ENCODE results near the gene FAM136A.
"Not testable (repeated sequence)": the region's sequence is repeated elsewhere in the genome, so short reads cannot be mapped to it uniquely, and the experiment has no call there.

Gene FAM136A

DNA sequence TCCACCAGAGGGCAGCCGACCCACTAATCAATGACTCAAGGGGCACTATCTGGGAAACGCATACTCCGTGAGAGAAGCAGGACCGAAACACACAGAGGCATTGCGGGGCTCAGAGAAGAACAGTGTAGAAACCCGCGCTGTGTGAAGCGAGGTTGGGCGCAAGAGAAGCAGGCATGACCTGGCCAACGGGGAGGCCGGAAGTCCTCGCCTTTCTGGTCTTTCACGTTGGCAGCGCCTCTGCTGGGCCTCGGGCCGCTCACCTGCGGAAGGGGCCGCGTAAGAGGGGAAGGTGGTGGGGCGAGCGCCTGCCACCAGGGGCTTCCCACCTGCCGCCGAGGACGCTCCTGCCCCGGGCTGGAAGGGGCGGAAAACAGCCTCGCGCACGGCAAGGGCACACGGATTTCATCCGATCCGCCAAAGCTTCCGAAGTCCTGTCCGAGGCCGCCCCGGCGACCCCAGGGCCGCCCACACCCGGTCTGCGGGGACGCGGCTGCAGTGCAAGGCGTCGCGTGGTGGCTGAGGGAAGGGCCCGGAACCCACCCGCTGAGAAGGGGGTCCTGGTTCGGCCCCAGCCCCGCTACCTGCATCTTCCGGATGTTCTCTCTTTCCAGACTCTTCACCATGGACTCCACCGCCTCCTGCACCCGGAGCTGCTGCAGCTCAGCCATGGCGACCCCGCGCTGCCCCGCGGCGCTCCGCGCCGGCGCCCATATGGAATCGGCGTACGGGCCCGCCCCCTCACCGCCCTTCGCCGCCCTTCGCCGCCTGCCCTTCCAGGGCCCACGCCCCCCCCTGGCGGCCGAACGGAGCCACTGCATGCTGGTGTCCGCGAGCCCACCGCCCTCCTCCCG, at the start of gene FAM136A:
Gene FAM136A, minus strand, starts transcription at position 724 of the 851 bp plus-strand sequence. Its CDS starts 56 bp downstream, at position 668.
- peak; percentile 87 for DNase-seq

DNA sequence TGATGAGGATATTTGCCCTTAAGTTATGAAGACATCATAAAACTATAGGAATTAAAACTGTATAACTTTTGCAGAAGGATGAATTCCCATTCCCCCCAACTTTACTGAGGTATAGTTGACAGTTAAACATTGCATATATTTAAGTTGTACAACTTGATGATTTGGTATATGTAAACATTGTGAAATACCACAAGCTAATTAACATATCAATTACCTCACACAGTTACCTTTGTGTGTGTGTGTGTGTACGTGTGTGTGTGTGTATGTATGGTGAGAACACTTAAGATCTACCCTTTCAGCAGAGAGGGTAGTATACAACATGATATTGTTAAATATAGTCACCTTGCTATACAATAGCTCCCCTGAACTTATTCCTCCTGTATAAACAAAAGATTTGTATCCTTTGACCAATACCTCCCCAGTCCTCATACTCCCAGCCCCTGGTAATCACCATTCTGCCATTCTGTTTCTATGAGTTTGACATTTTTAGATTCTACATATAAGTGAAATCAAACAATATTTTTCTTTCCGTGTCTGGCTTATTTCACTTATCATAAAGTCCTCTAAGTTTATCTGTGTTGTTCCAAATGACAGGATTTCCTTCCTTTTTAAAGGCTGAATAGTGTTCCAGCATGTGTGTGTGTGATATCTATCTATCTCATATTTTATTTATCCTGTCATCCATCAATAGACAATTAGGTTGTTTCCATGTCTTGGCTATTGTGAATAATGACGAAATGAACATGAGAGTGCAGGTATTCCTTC, 48.2 kb upstream of the FAM136A start:
- no peak for DNase-seq

DNA sequence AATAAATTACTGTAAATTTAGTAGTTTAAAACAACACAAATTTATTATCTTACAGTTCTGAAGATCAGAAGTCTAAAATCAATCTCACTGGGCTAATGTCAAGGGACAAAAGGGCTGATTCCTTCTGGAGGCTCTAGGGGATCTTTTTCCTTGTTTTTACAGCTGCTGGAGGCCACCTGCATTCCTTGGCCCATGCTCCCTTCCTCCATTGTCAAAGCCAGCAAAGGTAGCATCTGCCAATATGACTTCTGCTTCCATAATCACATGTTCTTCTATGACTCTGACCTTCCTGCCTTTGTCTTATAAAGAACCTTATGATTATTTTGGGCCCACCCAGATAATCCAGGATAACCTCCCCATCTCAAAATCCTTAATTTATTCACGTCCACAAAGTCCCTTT, 46.0 kb upstream of the FAM136A start:
- DNase-seq: no peak

DNA sequence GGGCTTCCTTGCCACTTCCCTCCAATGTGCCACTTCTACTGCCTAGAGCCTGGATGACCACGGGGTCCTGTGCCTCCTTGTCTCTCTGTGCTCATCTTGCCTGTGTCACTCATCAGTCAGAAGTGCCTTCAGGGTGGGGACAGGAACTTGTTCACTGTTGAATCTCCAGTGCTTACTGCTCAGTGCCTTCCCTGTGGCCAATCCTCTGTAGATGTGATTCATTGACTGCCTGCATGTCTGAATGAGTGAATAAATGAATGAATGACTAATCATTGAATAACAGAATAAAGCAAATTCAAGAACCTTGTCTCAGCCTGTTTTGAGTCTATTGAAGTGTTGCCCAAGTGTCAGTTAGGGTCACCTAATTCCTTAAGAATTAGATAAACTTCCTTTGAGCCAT, 42.3 kb upstream of the FAM136A start:
- DNase-seq: no peak

DNA sequence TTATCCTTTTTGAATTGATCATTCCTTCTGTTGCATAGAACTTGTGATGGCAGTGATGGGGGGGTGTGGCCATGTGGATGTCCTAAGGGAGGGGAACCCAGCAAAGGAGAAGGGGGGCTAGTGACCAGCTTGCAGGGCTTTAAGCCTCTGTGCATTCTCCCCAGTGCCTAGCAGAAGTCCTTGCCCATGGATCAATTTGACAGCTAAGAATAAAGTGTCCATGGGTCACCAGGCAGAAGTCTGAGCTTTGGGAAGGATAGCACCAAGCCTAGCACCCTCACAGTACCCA, 39.6 kb upstream of the FAM136A start:
- DNase-seq: no peak

DNA sequence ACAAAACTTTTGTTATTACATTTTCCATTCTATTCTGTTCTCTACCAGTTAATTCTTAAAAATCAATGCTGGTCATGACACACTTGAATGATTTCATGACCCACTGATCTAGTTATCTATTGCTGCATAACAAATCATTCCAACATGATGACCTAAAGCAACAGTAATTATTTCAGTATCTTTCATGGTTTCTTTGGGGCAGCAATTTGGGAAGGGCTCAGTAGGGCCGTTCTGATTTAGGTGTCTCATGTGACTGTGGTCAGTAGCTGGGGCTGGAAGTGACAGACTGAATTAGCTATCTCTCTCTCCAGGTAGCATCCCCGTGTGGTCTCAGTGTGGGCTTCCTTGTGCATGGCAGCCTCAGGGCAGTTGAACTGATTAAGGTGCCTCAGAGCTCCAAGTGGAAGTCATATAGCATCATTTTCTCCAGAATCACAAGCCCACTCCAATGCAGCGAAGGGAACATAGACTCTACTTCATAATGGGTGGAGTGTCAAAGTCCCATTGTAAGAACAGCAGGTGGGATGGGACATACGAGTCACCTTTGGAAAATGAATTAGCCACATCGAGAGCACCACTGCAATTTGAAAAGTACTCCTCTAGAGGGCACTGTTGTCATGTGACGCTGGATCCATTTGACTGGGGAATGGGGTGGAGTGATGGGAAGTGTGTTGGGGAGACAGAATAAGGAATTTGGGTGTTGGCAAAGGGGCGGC, 39.1 kb upstream of the FAM136A start:
- peak; percentile 60 for DNase-seq

DNA sequence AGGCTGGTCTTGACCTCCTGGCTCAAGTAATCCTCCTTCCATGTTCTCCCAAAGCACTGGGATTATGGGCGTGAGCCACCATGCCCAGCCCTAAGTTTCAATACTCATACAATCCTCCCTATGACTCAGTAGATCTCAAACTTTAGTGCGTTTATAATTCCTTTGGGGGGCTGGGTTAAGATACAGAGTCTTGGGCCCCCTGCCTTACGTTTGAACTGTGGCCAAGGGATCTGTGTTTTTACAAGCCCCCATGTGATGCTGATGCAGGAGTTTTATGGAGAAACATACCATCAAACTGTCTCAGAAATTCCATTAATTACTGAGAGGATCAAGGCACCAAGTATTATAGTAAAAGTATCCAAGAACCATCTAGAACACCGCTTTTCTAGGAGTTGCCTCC, 38.2 kb upstream of the FAM136A start:
- DNase-seq: no peak

DNA sequence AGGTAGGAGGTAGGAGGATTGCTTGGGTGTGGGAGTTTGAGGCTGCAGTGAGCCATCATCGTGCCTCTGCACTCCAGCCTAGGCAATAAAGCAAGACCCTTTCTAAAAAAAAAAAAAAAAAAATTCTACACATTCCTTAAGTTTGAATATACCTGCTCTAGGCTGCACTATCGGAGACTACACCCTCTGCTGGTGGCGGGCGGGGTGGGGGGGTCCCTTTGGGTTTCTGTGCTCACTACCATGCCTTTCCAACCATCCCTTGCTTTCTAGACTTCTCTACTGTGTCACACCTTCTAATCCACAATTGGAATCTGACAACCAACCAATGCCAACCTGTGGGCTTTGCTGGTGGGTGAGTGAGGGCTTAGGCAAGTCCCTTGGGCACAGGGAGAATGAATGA, 34.7 kb upstream of the FAM136A start:
- no peak for DNase-seq

DNA sequence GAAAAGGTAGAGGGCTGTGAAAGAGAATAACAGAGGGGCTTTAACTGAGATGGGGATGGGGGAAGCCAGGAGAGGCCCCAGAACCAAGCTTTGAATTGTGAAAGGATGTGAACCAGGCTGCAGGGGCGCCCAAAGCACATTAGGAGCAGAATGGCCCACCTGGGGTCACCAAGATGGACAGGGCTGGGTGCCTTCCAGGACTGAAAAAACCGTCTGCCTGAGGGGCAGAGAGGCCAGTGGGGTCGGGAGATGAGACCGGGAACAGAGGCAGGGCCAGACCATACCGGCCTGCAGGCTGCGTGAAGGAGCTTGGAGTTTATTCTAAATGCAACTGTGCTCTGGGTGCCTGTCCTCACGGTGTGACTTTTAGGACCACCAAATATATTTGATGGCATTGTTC, 29.1 kb upstream of the FAM136A start:
- DNase-seq: no peak

DNA sequence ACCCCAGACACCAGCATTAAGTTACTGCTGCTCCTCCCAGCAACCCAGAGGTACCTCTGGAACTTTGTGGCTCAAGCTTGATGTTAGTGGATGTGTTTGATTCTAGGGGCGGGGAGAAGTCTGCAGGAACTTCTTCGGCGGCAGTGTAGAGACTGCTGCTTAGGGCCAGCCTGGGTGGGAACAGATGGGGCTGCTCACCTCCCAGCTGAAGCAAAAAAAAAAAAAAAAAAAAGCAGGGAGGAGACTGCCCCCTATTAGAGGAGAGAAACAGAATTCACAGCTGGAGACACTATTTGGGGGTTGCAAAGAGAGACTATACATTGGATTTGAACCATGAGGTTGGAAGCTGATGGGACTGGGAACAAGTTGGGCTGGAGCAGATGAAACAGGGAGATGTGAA, 28.6 kb upstream of the FAM136A start:
- DNase-seq: no peak

DNA sequence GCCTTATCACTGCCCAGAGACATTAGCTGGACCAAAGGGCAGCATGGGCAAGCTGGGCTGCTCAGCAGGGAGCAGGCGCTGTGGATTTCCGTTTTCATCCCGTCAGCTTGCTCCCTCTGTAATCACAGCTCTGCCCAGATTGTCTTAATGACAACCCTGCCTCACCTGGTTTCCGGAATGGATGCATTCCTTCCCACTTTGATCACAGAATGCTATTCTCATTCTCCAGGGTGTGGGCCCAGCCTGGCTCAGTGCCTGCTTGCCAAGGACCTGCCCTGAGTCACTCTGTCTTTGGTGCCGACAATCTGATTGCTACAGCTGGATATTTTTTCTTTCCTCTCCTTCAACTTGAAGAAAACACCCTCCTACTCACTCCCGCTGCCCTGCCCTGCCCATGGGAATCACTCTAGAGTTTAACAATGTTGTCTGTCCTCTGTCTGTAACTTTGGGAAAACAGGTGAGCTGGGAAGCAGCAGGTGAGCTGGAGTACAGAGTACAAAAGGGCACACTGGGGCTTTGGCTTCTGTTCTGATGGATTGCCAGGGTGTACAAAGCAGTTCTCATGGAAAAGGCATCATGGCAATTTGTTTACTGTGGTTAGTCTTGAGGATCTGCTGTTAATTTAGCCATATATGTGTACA, 27.2 kb upstream of the FAM136A start:
- no peak for DNase-seq

DNA sequence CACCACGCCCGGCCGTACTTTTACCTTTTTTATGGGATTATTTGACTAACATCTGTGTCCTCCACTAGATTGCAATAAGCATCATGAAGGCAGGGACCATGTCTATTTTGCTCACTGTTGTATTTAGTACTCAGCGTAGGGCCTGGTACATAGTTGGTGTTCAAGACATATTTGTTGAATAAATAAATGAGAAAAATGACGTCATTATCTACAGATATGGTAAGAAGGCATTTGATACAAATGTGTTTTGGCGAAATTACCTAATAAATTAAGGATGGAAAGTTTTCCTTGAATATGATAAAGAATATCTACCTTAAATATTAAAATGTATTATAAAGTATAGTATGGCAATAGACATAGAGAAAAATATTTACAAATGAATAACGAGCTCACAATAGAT, 24.0 kb upstream of the FAM136A start:
- no peak for DNase-seq

DNA sequence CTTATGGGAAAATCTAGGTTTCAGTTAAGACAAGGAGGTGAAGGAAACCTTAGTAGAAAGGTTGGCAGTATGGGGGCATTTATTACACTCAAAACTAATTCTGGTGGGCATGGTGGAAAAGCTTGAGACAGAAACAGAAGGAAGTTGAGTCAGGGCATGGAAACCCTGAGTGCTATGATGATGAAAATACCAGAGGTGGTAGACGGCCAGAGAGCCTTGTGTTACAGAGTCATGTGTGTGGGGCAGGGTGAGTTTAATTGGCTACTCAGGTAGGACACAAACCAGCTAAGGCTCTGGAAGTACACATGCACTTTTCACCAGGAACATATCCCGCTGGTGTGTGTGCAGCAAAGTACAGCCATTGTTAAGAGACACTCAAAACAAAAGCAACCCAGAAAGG, 20.7 kb upstream of the FAM136A start:
- DNase-seq: no peak

DNA sequence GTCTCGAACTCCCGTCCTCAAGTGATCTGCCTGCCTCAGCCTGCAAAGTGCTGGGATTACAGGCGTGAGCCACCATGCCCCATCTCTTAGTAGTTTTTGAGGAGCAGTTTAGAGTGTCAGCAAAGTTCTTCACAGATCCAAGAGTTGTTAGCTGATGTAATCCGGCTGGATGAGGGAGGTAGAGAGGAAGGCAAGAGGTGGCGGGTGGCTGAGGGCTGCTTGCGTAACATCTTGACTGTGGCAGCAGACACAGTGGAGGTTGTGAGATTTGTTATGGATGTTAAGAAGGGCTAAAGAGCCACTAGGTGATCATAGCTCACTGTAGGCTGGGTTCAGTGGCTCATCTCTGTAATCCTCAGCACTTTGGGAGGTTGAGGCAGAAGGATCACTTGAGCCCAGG, 19.5 kb upstream of the FAM136A start:
- DNase-seq: peak; percentile 6

DNA sequence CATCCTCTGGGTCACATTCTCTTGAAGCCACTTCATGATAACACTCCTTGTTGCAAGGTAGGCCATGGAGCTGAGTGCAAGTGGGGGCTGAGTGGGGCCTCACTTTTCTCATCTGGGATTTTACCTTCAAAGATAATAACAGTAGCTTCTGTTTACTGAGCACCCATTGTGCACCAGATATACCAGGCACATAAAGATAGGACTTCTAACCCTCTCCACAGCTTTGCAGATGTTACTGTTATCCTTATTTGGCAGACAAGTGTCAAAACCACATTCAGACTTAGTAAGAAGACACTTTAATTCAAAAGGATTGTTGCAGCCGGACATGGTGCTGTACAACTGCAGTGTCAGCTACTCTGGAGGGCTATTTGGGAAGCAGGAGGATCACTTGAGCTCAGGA, 12.8 kb upstream of the FAM136A start:
- peak; percentile 10 for DNase-seq

DNA sequence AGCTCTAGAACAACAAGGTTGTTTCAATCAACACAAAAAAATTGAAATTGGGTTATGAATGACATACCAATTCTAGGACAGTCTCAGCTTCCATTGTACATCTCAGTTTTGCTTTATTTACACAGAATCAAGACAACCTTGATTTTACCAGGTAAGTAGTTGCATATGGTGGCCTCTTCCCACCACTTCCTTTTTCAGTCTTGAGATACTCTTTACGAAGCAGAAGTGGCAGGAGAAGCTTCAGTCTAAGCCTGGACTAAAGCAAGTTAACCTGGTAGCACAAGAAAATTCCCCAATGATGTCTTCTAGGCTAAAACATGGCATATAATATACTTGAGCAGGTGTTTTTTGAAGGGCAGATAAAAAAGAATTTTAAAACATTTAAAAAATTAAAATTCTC, 10.7 kb upstream of the FAM136A start:
- no peak for DNase-seq

DNA sequence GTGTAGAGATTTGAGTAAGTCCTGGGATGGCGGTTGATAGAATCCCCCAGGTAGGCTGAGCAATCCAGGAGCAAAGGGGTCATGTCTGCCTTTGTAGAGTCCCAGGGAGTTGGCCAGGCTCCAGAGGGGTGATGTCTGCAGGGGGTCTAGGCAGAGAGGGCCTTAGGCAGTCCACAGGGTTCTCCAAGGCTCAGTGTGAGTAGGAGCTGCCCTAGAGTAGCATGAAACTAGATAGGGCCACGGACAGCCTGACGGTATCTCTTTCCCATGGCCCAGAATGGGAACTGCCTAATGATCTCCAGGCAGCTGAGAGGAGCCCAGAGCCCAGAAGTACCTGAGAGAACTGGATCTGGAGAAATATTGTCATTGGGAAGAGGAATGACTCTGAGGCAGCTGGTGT, 9.0 kb upstream of the FAM136A start:
- no peak for DNase-seq

DNA sequence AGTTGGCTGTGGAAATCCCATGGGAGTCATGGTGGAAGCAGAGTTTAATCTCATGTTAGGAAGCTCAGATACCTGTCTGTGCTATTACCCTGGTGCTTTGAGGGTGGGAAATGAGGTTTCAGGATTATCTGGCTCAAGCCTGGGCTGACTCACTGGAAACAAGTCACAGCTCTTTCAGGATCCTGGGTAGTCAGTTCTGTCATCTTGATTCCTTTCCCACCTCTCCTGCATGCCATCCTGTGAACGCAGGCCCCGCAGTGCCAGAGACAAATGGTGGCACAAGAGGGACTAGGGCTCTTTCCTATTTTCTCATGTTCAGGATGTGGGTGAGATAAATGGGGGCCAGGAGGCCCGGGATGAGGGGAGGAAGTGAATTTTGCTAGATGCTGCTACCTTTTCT, 3.7 kb upstream of the FAM136A start:
- no peak for DNase-seq

DNA sequence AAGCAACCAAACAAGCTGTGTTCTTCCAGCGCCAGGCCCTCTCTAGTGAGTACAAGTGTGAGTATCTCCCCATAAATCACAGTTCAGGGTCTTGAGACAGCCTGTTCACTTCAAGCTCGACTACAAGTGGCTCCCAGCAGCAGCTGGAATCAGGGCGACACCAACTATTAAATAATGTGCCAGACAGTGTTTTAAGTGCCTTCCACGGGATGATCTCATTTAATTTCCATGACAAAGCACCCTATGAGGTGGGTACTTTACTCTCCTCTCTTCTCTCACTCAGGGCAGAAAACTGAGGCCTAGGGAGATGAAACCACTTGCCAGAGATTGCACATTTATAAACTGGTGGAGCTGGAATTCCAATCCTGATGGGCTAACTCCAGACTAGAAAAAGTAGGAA, 2.6 kb upstream of the FAM136A start:
- DNase-seq: no peak

DNA sequence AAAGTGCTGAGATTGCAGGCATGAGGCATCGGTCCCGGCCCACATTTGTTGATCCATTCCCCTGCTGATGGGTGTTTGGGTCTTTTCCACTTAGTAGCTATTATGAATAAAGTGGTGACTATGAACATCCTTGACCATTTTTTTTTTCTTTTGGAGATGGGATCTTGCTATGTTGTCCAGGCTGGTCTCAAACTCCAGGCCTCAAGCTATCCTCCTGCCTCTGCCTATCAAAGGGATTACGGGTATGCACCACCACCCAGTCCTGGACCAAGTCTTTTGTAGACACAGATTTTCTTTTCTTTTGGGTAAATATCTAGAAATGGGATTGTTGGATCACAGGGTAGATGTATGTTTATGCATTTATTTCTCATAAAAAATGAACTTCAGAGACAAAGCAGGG, 1.3 kb upstream of the FAM136A start:
- no peak for DNase-seq

DNA sequence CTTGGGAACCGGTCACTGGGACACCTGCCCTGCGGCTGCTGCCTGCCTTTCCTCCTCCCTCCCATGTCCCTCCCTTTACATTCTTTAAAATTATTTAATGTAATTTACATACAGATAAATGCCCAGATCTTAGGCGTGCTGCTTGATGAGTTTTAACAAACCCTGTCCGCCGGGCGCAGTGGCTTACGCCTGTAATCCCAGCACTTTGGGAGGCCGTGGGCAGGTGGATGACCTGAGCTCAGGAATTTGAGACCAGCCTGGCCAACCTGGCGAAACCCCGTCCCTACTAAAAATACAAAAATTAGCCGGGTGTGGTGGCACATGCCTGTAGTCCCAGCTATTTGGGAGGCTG, 304 bp upstream of the FAM136A start:
- not testable (repeated sequence) for DNase-seq

DNA sequence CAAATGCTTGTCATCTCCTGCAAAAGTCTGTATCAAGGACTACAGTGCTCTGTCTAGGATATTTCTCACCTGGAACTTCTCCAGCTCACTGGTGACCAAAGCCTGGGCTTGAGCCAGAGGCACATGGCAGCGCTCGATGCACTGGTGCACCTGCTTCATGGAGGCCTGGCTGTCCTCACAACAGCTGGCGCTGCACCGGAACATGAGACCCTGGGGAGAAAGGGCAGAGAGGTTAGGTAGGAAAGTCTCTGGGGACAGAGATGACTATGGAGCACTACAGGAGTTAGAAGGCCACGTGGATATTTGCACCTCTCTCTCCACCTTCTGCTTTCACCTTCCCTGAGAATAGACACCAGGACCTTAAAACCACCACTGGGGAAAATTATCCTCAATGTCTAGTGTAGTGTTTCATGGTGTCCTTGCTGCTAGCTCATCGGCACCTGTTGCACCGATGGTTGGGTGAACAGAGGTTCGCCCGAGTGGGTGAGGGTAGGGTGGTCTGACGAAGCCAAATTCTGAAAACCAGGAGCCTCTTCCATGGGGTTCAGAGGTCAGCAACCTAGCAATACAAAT, 1.0 kb downstream of the FAM136A start:
- no peak for DNase-seq

DNA sequence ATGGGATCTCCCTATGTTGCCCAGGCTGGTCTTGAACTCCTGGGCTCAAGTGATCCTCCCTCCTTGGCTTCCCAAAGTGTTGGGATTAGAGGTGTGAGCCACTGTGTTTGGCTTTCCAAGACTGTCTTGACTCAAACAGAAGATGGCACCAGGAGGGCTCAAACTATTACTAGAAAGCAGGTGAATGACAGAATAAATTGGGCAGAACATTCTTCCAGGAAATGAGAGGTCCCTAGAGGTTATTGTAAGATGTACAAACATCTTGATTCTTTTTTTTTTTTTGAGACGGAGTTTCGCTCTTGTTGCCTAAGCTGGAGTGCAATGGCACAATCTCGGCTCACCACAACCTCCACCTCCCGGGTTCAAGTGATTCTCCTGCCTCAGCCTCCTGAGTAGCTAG, 4.0 kb downstream of the FAM136A start:
- DNase-seq: not testable (repeated sequence)

Data from OCI-M1 (cell line).